Measurements from ENCODE around the gene DGUOK. TPM values are rescaled to one million over a fixed set of nuclear protein-coding genes. Genes with fewer than 3 reads are reported as not detected.
A peak's percentile ranks its signal among the peaks of the same experiment; 100 is the strongest.
"Not testable (repeated sequence)": the region's sequence is repeated elsewhere in the genome, so short reads cannot be mapped to it uniquely, and the experiment has no call there.

The DGUOK gene
- total RNA-seq, 1 experiment from 2014 or later: 82.9 TPM

DNA sequence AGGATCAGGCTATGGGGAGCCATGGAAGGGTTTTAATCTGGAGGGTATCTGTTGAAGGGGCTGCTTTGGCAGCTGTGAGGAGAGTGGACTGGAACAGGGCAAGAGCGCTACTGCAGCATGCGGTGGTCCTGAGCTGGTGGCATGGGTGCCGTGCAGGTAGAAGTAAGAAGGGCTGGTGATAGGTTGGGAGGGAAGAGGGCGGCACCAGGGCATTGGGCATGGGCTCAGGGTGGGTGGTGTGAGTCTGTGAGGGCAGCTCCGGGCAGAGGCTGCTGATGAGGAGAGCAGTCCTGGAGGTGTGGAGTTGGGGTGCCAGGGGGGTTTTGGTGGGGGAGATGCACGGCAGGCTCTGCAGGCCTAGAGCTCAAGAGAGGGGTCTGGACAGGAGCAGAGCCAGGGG lies 31.8 kb upstream of the DGUOK start:
- Histone ChIP-seq H3K27me3 (ENCODE audit: control insufficient read depth, insufficient read depth, low read length) (no peaks in the 10 kb centered on the region), H3K4me3 (ENCODE audit: insufficient read depth, low read depth, low read length) (no peak overlapping the region)
- no peak for DNase-seq

DNA sequence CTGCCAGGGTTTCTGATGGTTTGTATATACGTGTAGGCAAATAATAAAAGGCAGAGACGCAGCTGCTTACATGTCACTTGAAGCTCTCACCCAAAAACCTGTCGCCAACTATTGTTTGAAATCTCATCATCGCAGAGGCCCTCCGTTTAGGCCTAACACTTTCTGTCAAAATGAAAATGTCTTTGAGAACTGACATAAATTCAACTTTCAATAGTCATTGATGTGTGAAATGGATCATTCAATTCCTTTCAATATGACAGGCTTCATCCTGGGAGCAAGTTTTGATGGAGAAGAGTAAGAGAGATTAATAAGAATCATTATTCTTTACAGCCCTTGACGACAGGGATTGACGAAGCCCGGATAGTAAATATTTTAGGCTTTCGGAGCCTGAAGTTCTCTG lies 31.2 kb upstream of the DGUOK start:
- Histone ChIP-seq H3K36me3 (replicated peaks; ENCODE audit: control insufficient read depth, insufficient read depth, low read length) (no peaks in the 10 kb centered on the region), H3K4me3 (ENCODE audit: insufficient read depth, low read depth, low read length) (no peak overlapping the region), H3K27me3 (ENCODE audit: control insufficient read depth, insufficient read depth, low read length) (no peaks in the 10 kb centered on the region)
- no peak for DNase-seq

More for the DNA sequence above, 31.8 kb upstream of the DGUOK start:
- H3K36me3 ChIP-seq (replicated peaks; ENCODE audit: control insufficient read depth, insufficient read depth, low read length): no peaks in the 10 kb centered on the region

DNA sequence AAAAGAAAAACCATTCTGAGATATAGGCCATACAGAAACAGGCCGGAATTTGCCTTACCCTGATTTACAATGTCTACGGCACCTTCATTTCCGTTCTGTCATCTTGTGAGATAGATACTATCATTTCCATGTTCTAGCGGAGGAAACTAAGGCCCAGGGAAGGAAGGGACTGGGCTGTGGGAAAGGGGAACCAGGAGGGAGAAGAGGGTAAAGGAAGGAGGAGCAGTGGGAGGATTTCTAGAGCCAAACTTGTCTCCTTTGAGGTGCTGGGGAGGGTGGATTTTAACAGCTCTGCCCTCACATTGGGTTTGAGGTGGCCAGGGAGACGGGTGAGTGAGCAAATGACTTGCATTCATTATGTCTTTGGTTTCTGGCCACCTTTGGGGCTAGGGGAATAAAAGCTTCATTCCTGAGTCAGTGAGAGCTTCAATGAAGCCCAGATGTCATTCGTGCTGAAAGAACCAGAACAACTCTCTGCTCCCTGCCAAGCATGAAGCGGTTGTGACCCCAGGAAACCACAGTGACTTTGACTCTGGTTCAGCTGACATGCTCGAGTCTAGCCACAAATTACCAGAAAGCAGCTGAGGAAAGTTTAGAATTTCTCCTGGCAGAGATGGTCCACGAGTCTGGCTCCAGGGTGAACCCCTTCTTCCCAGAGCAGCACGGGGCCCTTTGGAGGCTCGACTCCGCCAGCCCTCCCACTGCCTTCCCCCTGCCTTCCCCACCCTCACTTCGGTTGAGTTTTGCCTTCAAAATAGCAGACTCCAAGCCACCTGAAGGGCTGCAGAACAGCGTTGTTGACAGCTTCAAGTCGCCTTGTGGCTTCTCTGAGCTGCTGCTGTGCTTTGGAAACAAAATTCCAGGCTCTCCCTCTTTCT lies 30.1 kb upstream of the DGUOK start:
- no peaks in the 10 kb centered on the region for H3K36me3 ChIP-seq (replicated peaks; ENCODE audit: control insufficient read depth, insufficient read depth, low read length)
- H3K4me3 ChIP-seq (ENCODE audit: insufficient read depth, low read depth, low read length): no peak overlapping the region
- DNase-seq: no peak
- no peaks in the 10 kb centered on the region for H3K27me3 ChIP-seq (ENCODE audit: control insufficient read depth, insufficient read depth, low read length)

DNA sequence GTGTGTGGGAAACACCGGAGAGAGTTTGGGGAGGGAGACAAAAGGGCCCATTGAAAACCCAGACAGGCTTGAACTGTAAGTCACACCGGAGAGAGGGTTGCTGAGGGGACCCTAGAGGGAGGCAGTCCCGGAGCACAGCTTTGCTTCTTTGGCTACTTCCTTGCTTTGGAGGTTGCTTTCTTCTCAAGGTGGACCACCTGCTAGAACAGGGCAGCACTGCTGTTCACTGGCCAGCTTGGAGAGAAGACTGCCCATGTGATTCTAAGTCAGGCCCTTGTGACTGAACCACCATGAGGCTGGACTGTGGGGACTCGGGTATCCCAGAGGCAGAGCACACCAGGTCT lies 29.5 kb upstream of the DGUOK start:
- Histone ChIP-seq H3K27me3 (ENCODE audit: control insufficient read depth, insufficient read depth, low read length) (no peaks in the 10 kb centered on the region; the same call in 1 of the 2 replicates), H3K36me3 (replicated peaks; ENCODE audit: control insufficient read depth, insufficient read depth, low read length) (no peaks in the 10 kb centered on the region), H3K4me3 (ENCODE audit: insufficient read depth, low read depth, low read length) (no peak overlapping the region)
- DNase-seq: no peak

GRCh38 chr2:73897934-73898333 lies 28.7 kb upstream of the DGUOK start:
- Histone ChIP-seq H3K4me3 (ENCODE audit: insufficient read depth, low read depth, low read length) (no peak overlapping the region), H3K36me3 (replicated peaks; ENCODE audit: control insufficient read depth, insufficient read depth, low read length) (no peaks in the 10 kb centered on the region), H3K27me3 (ENCODE audit: control insufficient read depth, insufficient read depth, low read length) (peaks cover 2% of the 10 kb centered on the region; the same call in 1 of the 2 replicates)
- DNase-seq: no peak

DNA sequence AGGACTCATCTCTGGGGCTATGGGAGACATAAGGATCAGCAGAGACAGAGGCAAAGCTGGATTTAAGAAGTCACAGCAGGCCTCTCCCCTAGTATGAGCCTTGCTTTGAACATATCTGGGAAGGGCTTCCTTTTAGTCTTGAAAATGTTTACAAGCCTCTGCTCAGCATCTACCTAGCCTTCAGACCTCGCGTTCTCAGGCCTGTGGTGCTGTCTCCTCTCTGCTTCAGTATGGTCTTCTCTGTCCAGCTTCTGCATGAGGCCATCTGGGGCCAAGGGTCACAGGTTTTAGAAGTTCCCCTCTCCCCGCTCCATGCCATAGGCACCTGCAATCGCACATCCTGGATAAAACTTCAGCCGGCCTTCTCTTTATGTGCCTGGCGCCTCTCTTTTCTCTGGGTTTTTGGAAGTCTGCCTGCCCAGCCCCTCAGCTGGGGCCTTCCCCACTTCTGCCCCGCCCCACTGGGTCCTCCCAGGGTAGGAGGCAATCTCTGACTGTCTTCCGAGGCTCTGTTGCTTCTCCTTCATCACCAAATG lies 26.8 kb upstream of the DGUOK start:
- Histone ChIP-seq H3K27me3 (ENCODE audit: control insufficient read depth, insufficient read depth, low read length) (peaks cover 2% of the 10 kb centered on the region; the same call in 1 of the 2 replicates), H3K36me3 (replicated peaks; ENCODE audit: control insufficient read depth, insufficient read depth, low read length) (no peaks in the 10 kb centered on the region), H3K4me3 (ENCODE audit: insufficient read depth, low read depth, low read length) (no peak overlapping the region)
- DNase-seq: no peak

GRCh38 chr2:73901143-73901542 lies 25.5 kb upstream of the DGUOK start:
- no peak for DNase-seq
- Histone ChIP-seq H3K36me3 (replicated peaks; ENCODE audit: control insufficient read depth, insufficient read depth, low read length) (no peaks in the 10 kb centered on the region), H3K27me3 (ENCODE audit: control insufficient read depth, insufficient read depth, low read length) (peaks cover 2% of the 10 kb centered on the region; the same call in 1 of the 2 replicates), H3K4me3 (ENCODE audit: insufficient read depth, low read depth, low read length) (no peak overlapping the region)

GRCh38 chr2:73902284-73902683 lies 24.4 kb upstream of the DGUOK start:
- DNase-seq: no peak
- H3K4me3 ChIP-seq (ENCODE audit: insufficient read depth, low read depth, low read length): no peak overlapping the region
- H3K36me3 ChIP-seq (replicated peaks; ENCODE audit: control insufficient read depth, insufficient read depth, low read length): no peaks in the 10 kb centered on the region
- H3K27me3 ChIP-seq (ENCODE audit: control insufficient read depth, insufficient read depth, low read length): peaks cover 2% of the 10 kb centered on the region; the same call in 1 of the 2 replicates

DNA sequence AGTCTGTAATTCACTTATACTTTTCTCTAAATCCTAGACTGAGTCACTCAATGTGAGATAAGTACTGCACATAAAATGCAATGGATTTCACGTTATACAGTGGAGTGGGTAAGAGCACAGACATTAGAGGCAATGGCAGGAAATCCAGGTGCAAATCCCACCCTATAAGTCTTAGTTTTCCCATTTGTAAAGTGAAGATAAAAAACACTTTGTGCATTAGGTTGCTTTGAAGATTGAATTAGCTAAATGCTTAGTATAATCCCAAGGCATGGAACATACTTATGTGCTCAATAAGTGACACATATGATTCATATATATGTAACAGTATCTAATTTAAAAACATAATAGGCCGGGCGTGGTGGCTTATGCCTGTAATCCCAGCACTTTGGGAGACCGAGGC lies 23.4 kb upstream of the DGUOK start:
- Histone ChIP-seq H3K27me3 (ENCODE audit: control insufficient read depth, insufficient read depth, low read length) (peaks cover 2% of the 10 kb centered on the region; the same call in 1 of the 2 replicates), H3K36me3 (replicated peaks; ENCODE audit: control insufficient read depth, insufficient read depth, low read length) (no peaks in the 10 kb centered on the region), H3K4me3 (ENCODE audit: insufficient read depth, low read depth, low read length) (no peak overlapping the region)
- no peak for DNase-seq

GRCh38 chr2:73903949-73904613 lies 22.6 kb upstream of the DGUOK start:
- not testable (repeated sequence) for H3K27me3 ChIP-seq (ENCODE audit: control insufficient read depth, insufficient read depth, low read length); H3K36me3 ChIP-seq (replicated peaks; ENCODE audit: control insufficient read depth, insufficient read depth, low read length); H3K4me3 ChIP-seq (ENCODE audit: insufficient read depth, low read depth, low read length); DNase-seq

DNA sequence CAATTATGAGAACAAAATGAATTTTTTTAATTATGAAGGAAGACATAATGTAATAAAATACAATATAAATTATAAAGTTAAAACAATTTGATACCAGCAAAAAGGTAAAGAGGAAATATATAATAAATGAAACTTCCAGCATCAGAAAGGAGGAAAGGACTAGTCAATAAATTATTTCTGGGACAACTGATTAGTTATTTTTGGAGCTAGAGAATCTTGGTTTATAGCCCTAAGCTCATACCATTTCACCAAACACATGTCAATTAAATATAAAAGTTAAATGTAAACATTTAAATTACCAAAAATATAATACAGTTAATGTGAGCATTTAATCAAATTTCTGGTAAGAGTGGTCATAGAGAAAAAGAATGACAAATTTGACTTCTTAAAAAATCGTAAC lies 21.7 kb upstream of the DGUOK start:
- peaks cover 2% of the 10 kb centered on the region; the same call in 1 of the 2 replicates for H3K27me3 ChIP-seq (ENCODE audit: control insufficient read depth, insufficient read depth, low read length)
- H3K36me3 ChIP-seq (replicated peaks; ENCODE audit: control insufficient read depth, insufficient read depth, low read length): no peaks in the 10 kb centered on the region
- DNase-seq: no peak
- H3K4me3 ChIP-seq (ENCODE audit: insufficient read depth, low read depth, low read length): no peak overlapping the region

GRCh38 chr2:73906847-73907505 lies 19.7 kb upstream of the DGUOK start:
- no peak for DNase-seq
- H3K36me3 ChIP-seq (replicated peaks; ENCODE audit: control insufficient read depth, insufficient read depth, low read length): no peaks in the 10 kb centered on the region
- no peak overlapping the region for H3K4me3 ChIP-seq (ENCODE audit: insufficient read depth, low read depth, low read length)
- peaks cover 2% of the 10 kb centered on the region; the same call in 1 of the 2 replicates for H3K27me3 ChIP-seq (ENCODE audit: control insufficient read depth, insufficient read depth, low read length)

DNA sequence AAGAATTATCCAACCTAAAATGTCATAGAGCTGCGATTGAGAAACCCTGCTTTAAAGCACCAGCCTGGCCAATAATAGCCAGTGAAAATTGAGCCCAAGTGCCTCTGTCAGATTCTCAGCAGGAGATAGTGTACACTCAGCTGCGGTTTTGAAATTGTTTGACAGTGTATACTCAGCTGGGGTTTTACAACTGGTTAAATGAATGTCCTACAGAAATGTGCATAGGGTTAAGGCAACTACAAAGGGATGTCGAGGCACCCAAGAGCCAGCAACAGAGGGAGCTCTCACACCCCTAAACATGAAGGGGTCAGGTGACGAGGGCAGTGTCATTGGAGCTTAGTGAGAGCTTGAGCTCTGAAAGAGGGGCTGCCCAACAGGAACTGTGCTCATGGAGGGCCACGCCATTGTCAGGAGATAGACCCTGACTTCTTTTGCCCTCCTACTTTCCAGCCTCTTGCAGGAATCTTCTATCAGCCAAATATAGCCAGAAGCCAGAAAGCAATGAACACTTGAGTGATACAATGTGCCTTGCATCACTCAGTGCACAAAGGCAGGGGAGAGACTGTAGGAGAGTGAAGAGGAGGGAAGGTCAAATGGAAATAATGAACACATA lies 18.7 kb upstream of the DGUOK start:
- Histone ChIP-seq H3K4me3 (ENCODE audit: insufficient read depth, low read depth, low read length) (no peak overlapping the region), H3K27me3 (ENCODE audit: control insufficient read depth, insufficient read depth, low read length) (no peaks in the 10 kb centered on the region), H3K36me3 (replicated peaks; ENCODE audit: control insufficient read depth, insufficient read depth, low read length) (no peaks in the 10 kb centered on the region)
- DNase-seq: peak; percentile 72

Measured in H7 (cell line).